K562 (cell line): ENCODE measurements around the gene CDC42BPB. TPM values are rescaled to one million over a fixed set of nuclear protein-coding genes. Genes with fewer than 3 reads are reported as not detected.

Experiments
- ATAC-seq: fragments of 200-7000 bp; cut with Tn5 transposase; 3 replicates; pipeline ENCODE4 v1.9.1; 2020; ENCODE audit warnings: moderate library complexity
- BruUV-seq: library from RNA; stranded (reverse); fragments of 400-500 nt; replicated peaks from 2 replicates; lab custom pipeline; 2021; lab: Mats Ljungman, UMichigan
- CTCF ChIA-PET: fragments of 300-600 bp; formaldehyde crosslinking; extraction: SDS; loops from one replicate; lab custom pipeline; 2021; ENCODE audit warnings: low intra/inter-chr PET ratio; lab: Yijun Ruan, JAX
- POLR2A ChIA-PET: fragments of 300-600, 350-650 bp; sonication (Branson Sonifier 250); formaldehyde crosslinking; extraction: SDS; loops from one replicate; lab custom pipeline; 2021; ENCODE audit warnings: antibody characterized with exemption, inconsistent platforms; lab: Yijun Ruan, JAX
- DNase-seq, 4 experiments: peaks; one replicate each; pipeline versions ENCODE4 v3.0.0 to v3.0.0-alpha.2; 2011 to 2018; ENCODE audit warnings: low spot score in 3 of 4, mixed read lengths in 3 of 4; ENCODE audit errors: extremely low read depth in 1 of 4
- FAIRE-seq: peaks from 2 replicates; lab custom pipeline; 2011; peaks lifted over from hg19 to GRCh38; lab: Jason Lieb, UNC
- H2AFZ ChIP-seq: 2 replicates; pipeline ENCODE4 v1.6.0; 2011; ENCODE audit warnings: low read depth, low read length, control low read depth, inconsistent platforms
- H3K27ac ChIP-seq: fragments of 200-600 bp; 3 replicates; pipeline ENCODE4 v1.8.0; 2011; ENCODE audit warnings: low read depth, mild to moderate bottlenecking, control low read depth, inconsistent platforms, low read length, moderate library complexity, mixed read lengths; ENCODE audit errors: extremely low read depth
- H3K27me3 ChIP-seq, 2 experiments: fragments of 300-600 bp in 1 of 2; 2 replicates in 1 of 2; 3 replicates in 1 of 2; pipeline versions ENCODE4 v1.6.0 to v1.8.0; 2011; ENCODE audit warnings: inconsistent platforms in 2 of 2, low read length in 2 of 2, mild to moderate bottlenecking in 1 of 2, mixed read lengths in 1 of 2, moderate library complexity in 1 of 2; ENCODE audit not compliant: control insufficient read depth in 2 of 2, insufficient read depth in 2 of 2
- H3K36me3 ChIP-seq: fragments of 300-600 bp; 3 replicates; pipeline ENCODE4 v1.8.0; 2011; ENCODE audit warnings: mild to moderate bottlenecking, low read length, inconsistent platforms; ENCODE audit not compliant: control insufficient read depth, insufficient read depth
- H3K4me1 ChIP-seq, 2 experiments: fragments of 200-600 bp in 1 of 2; replicated peaks in 1 of 2; 2 replicates in 1 of 2; 3 replicates in 1 of 2; pipeline versions ENCODE4 v1.5.1 to v1.8.0; 2011; ENCODE audit warnings: inconsistent platforms in 2 of 2, low read length in 2 of 2, mild to moderate bottlenecking in 1 of 2, mixed read lengths in 1 of 2, moderate library complexity in 1 of 2; ENCODE audit not compliant: control insufficient read depth in 2 of 2, insufficient read depth in 2 of 2
- H3K4me2 ChIP-seq: 2 replicates; pipeline ENCODE4 v1.6.1; 2011; ENCODE audit warnings: low read length, control low read depth, inconsistent platforms, mixed read lengths; ENCODE audit not compliant: insufficient read depth
- H3K4me3 ChIP-seq: fragments of 200-600 bp; sonication (generic), shearing (Covaris generic); 2 replicates; pipeline ENCODE4 v1.5.1; 2016; ENCODE audit warnings: control low read depth, inconsistent platforms
- H3K79me2 ChIP-seq: fragments of 200-600 bp; 3 replicates; pipeline ENCODE4 v1.8.0; 2011; ENCODE audit warnings: low read length, inconsistent platforms; ENCODE audit not compliant: control insufficient read depth, insufficient read depth
- H3K9ac ChIP-seq, 2 experiments: 2 replicates each; pipeline versions ENCODE4 v1.6.0 to v1.6.1; 2011; ENCODE audit warnings: low read depth in 2 of 2, low read length in 2 of 2, control low read depth in 1 of 2, inconsistent platforms in 1 of 2, mild to moderate bottlenecking in 1 of 2, mixed read lengths in 1 of 2; ENCODE audit not compliant: insufficient read depth in 1 of 2
- H3K9me1 ChIP-seq: one replicate; pipeline ENCODE4 v1.6.0; 2011; ENCODE audit warnings: inconsistent platforms, mild to moderate bottlenecking, low read length, moderate library complexity; ENCODE audit not compliant: control insufficient read depth, insufficient read depth
- H3K9me3 ChIP-seq: replicated peaks from 2 replicates; pipeline ENCODE4 v1.5.1; 2011; ENCODE audit warnings: low read depth, low read length, inconsistent platforms; ENCODE audit not compliant: control insufficient read depth, insufficient read depth
- H4K20me1 ChIP-seq: replicated peaks from 2 replicates; pipeline ENCODE4 v1.6.1; 2011; ENCODE audit warnings: low read length, inconsistent platforms, mixed read lengths; ENCODE audit not compliant: control insufficient read depth, insufficient read depth
- ADNP ChIP-seq: fragments of 200-800 bp; sonication (Bioruptor generic); IDR thresholded peaks from 2 replicates; pipeline ENCODE4 v1.6.1; 2016; ENCODE audit warnings: missing genetic modification characterization, missing compliant biosample characterization
- CREM ChIP-seq: IDR thresholded peaks from 2 replicates; pipeline ENCODE4 v1.6.1; 2014; ENCODE audit warnings: antibody characterized with exemption, low read depth
- EP300 ChIP-seq: IDR thresholded peaks from 2 replicates; pipeline ENCODE4 v1.6.1; 2012; ENCODE audit warnings: low read length, improper control_type of control experiment
- HDAC8 ChIP-seq: fragments of 450-650 bp; IDR thresholded peaks from 2 replicates; pipeline ENCODE4 v1.6.1; 2016; ENCODE audit warnings: mild to moderate bottlenecking, missing genetic modification characterization, moderate library complexity, missing compliant biosample characterization
- HSF4 ChIP-seq: fragments of 250-450 bp; sonication (Bioruptor Pico); IDR thresholded peaks from 2 replicates; pipeline ENCODE4 v2.1.2; 2022; ENCODE audit warnings: mild to moderate bottlenecking, moderate library complexity, borderline replicate concordance
- MECOM ChIP-seq: fragments of 250-450 bp; sonication (Bioruptor Pico); IDR thresholded peaks from 2 replicates; pipeline ENCODE4 v1.8.0; 2022; ENCODE audit warnings: inconsistent platforms
- MED1 ChIP-seq: sonication (generic); formaldehyde crosslinking; IDR thresholded peaks from 2 replicates; pipeline ENCODE4 v1.8.1; 2023; ENCODE audit warnings: missing genetic modification reagents, borderline replicate concordance
- SMAD3 ChIP-seq: fragments of 450-650 bp; formaldehyde crosslinking; conservative IDR thresholded peaks from 2 replicates; pipeline ENCODE4 v1.4.0; 2020; ENCODE audit warnings: mild to moderate bottlenecking
- SMARCC2 ChIP-seq: fragments of 450-650 bp; IDR thresholded peaks from 2 replicates; pipeline ENCODE4 v1.6.1; 2017; ENCODE audit warnings: antibody characterized with exemption, moderate library complexity, mild to moderate bottlenecking, low read depth
- TCFL5 ChIP-seq: fragments of 250-450 bp; sonication (Bioruptor Pico); conservative IDR thresholded peaks from 2 replicates; pipeline ENCODE4 v1.6.1; 2021; ENCODE audit warnings: mild to moderate bottlenecking, moderate library complexity, matching md5 sums
- TEAD2 ChIP-seq: fragments of 450-650 bp; IDR thresholded peaks from 2 replicates; pipeline ENCODE4 v1.6.1; 2016; ENCODE audit warnings: missing genetic modification characterization, control low read depth, missing compliant biosample characterization
- ZC3H11A ChIP-seq: IDR thresholded peaks from 2 replicates; pipeline ENCODE4 v1.6.1; 2012; ENCODE audit warnings: low read depth, low read length, improper control_type of control experiment
- ZNF165 ChIP-seq: fragments of 250-450 bp; sonication (Bioruptor Pico); IDR thresholded peaks from 2 replicates; pipeline ENCODE4 v1.4.0; 2020; ENCODE audit warnings: borderline replicate concordance
- ZNF780A ChIP-seq: fragments of 250-450 bp; sonication (Bioruptor Pico); IDR thresholded peaks from 2 replicates; pipeline ENCODE4 v1.5.0; 2021; ENCODE audit warnings: mild to moderate bottlenecking
- WGBS: fragments of 100-300 bp; shearing (Covaris generic); methylation state at CpG from one replicate; pipeline ENCODE4 v1.1.6; 2016; ENCODE audit warnings: low coverage, mixed read lengths; ENCODE audit not compliant: insufficient coverage; ENCODE audit errors: missing lambda C conversion rate; 5-methylcytosine and 5-hydroxymethylcytosine counted together
- in situ Hi-C: fragments of 300-500 bp; cut with MboI; formaldehyde crosslinking; loops from 4 replicates; pipeline ENCODE4 v1.15.0; 2018; ENCODE audit warnings: inconsistent platforms, mixed read lengths
- intact Hi-C: fragments of 100-400 bp; cut with micrococcal nuclease; formaldehyde crosslinking; loops from 2 replicates; pipeline ENCODE4 v1.14.2; 2022
- polyA plus RNA-seq, 8 experiments: library from polyadenylated mRNA; depleted of rRNA in 4 of 8; stranded (reverse) in 5 of 8; unstranded in 3 of 8; fragments of >200 nt; fragmentation: Nextera tagmentation in 2 of 8; fragmentation: Illumina TruSeq in 1 of 8; extraction: Ambion mirVana in 2 of 8; extraction: Trizol in 1 of 8; gene quantifications; 2 replicates each; pipeline versions ENCODE4 v1.2.1 to v1.2.3, GENCODE V29; 2011 to 2014; ENCODE audit warnings: inconsistent platforms in 1 of 8, missing spikeins in 1 of 8
- total RNA-seq, 7 experiments: library from RNA; depleted of rRNA in 6 of 7; stranded (reverse); fragments of >200 nt in 6 of 7; fragmentation: Illumina TruSeq in 2 of 7; extraction: Trizol in 2 of 7; gene quantifications; 2 replicates each; pipeline versions ENCODE4 v1.2.1 to v1.2.3, GENCODE V29; 2011 to 2021; ENCODE audit warnings: low replicate concordance in 1 of 7
- TF ChIP-seq, protein P1 (sequence below): sonication (generic); formaldehyde crosslinking; IDR thresholded peaks from 2 replicates; pipeline ENCODE4 v1.9.0; 2022; ENCODE audit warnings: mild to moderate bottlenecking, missing genetic modification reagents

Gene CDC42BPB
- total and polyA plus RNA-seq, 9 of the 15 experiments (the other 6 are each of a cell fraction or from before 2014, with no cell fraction given) = 0.07 to 24.3 (median 12.6) TPM

DNA sequence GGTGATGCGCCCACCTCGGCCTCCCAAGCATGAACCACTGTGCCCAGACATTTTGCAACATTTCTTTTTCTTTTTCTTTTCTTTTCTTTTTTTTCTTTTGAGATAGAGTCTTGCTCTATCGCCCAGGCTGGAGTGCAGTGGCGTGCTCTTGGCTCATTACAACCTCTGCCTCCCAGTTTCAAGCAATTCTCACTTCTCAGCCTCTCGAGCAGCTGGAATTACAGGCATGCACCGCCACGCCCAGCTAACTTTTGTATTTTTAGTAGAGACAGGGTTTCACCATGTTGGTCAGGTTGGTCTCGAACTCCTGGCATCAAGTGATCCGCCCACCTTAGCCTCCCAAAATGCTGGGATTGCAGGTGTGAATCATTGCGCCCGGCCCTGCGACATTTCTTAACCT lies 7.6 kb upstream of the CDC42BPB start (continued):
- TF ChIP-seq SMARCC2 (no peak), TEAD2 (tag) (no peak), HDAC8 (tag) (no peak), SMAD3 (CRISPR knock-in tag) (no peak)

DNA sequence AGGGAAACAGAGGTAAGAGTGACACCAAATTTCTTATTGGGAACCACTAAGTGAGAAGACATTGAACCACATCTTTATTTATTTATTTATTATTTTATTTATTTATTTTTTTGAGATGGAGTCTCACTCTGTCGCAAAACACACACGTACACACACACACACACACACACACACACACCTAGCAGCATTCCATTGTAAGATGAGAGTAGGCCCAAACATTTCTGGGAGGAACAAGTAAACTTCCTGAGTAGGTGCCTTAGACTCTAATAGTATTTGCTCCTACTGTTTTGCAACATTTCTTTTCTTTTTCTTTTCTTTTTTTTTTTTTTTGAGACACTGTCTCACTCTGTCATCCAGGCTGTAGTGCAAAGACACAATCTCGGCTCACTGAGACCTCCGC lies 7.1 kb upstream of the CDC42BPB start:
- no peaks in the 10 kb centered on the region for H3K9me1 ChIP-seq
- no peak overlapping the region for H3K27ac ChIP-seq
- in situ Hi-C loops = no loop called here
- H3K4me1 ChIP-seq = peaks cover 0 to 12% of the 10 kb centered on the region in 2 experiments; a peak in 3 of 5 replicates
- no peak for FAIRE-seq
- H3K4me2 ChIP-seq = no peak overlapping the region
- no peaks in the 10 kb centered on the region for H4K20me1 ChIP-seq
- ChIA-PET CTCF (no interaction called here), POLR2A (no interaction called here)
- DNase-seq = no peak
- H3K27me3 ChIP-seq = peaks cover 0 to 11% of the 10 kb centered on the region in 2 experiments; a peak in 2 of 5 replicates
- no peak overlapping the region for H3K9ac ChIP-seq
- H3K9me3 ChIP-seq = no peaks in the 10 kb centered on the region
- no peak for ATAC-seq
- no peak overlapping the region for H3K4me3 ChIP-seq
- no peak overlapping the region for H2AFZ ChIP-seq
- H3K79me2 ChIP-seq = no peaks in the 10 kb centered on the region
- 7% methylated on average over 2 of the region's 4 CpGs for WGBS
- H3K36me3 ChIP-seq = no peaks in the 10 kb centered on the region
- BruUV-seq = no TSS peak
- intact Hi-C loops = no loop called here
- no peak for TF ChIP-seq CREM
- TF ChIP-seq MED1 (CRISPR knock-in tag) = no peak
- no peak for TF ChIP-seq ZNF165 (CRISPR knock-in tag)
- no peak for TF ChIP-seq HSF4 (CRISPR knock-in tag)
- TF ChIP-seq ZNF780A (CRISPR knock-in tag) = no peak
- no peak for TF ChIP-seq ZC3H11A
- no peak for TF ChIP-seq EP300
- TF ChIP-seq, protein P1, sequence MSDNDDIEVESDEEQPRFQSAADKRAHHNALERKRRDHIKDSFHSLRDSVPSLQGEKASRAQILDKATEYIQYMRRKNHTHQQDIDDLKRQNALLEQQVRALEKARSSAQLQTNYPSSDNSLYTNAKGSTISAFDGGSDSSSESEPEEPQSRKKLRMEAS (CRISPR knock-in tag) = no peak
- no peak for TF ChIP-seq ADNP (tag)
- no peak for TF ChIP-seq MECOM (CRISPR knock-in tag)
- no peak for TF ChIP-seq TCFL5 (CRISPR knock-in tag)
